Hematopoietic multipotent progenitor cell treated with erythropoietin and hydrocortisone succinate and interleukin-3 and kit ligand, for 4 days (in vitro differentiated cells): Measurements from ENCODE around the gene LBX2.

Experiments
- DNase-seq: peaks from one replicate; pipeline ENCODE4 v3.0.0-alpha.2; 2015

Gene LBX2, protein sequence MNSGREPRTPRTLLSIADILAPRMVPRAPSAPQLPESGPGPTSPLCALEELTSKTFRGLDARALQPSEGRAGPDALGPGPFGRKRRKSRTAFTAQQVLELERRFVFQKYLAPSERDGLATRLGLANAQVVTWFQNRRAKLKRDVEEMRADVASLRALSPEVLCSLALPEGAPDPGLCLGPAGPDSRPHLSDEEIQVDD

DNA sequence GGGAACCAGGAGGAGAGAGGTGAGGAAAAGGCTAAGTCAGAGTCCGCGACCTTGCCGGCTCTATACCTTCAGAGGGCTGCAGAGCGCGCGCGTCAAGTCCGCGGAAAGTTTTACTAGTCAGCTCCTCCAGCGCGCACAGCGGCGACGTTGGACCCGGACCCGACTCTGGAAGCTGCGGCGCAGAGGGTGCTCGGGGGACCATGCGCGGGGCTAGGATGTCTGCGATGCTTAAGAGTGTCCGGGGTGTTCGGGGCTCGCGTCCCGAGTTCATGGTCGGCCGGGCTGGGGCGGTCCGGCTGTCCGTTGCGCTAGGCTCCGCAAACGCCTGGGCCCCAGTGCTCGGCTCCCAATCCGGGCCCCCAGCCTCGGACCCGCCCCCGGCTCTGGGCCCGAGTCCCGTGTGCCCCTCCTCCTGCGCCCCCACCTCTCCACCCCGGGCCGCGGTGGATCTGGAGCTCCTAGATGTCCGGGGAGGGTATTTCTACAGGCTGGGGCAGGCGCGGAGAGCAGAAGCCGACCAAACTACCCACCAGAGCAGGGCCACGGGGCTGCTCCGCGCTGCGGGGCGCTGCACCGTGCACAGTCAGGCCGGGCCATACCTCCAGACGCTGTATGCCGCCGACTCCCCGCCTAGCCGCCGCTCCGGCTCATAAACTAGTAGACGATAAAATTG lies at the start of gene LBX2:
LBX2 (minus strand) TSS at position 337 of the 673 bp plus-strand sequence; CDS start at position 271, 66 bp downstream.
- peak; percentile 68 for DNase-seq

DNA sequence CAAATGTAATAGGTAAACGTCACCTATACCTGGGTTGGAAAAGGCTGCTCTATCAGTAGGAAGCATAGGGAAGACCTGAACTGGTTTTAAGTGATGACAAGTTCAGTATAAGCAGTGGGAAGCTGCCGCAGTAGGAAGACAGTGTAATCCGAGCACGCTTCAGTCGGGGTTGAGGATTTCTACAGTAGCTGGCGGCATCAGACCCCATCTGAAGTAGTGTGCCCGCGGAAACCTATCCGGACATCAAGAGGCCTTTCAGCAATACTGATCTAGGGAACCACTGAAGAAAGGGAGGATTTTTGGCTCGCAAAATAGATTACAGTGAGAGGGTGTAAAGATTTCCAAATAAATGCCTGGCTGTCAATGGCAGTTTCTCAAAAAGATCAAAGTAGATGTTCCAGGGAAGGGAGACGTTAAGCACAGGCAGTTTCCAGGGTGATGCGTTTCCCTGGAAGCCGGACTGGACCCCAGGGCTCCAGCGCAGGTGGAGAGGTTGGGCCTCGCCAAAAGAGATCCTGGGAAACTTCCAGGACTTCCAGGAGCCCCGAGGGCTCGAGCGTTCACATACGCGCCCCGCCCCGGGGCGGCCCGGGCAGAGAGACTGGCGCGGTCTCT lies 49.0 kb upstream of the LBX2 start:
- no peak for DNase-seq

DNA sequence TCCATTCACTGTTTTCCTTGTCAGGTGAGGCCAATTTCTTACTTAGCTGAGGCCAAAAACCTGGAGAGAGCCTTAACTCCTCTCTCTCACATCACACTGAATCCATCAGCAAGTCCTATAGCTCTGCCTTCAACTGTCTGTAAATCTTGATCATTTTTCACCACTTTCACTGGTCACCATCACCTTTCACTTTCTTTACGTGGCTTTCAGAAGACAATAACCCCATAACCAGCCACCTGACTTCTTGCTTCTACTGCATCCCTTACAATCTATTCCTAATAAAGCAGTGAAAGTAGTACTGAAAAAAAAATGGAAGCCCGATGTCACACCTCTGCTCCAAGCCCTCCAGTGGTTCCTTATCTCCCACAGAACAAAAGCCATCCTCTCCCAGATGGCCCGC lies 46.6 kb upstream of the LBX2 start:
- no peak for DNase-seq

DNA sequence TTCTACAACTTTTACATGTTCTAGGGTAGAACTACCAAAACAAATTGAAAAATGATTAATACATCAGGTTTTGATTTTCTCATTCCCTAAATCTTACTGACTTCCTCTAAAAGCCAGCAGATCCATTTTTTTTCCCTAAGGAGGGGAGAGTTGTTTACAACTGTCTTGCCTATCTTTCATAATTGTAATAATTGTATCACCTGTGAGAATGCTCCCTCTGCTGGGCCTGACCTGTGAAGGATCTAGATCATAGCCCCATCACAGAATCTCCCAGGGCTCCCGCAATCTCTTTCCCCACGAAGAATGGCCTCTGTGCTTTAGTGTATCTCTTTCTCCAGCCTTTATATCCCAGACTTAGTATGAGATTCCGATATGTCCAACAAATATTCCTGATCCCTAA lies 45.2 kb upstream of the LBX2 start:
- DNase-seq, result no peak

DNA sequence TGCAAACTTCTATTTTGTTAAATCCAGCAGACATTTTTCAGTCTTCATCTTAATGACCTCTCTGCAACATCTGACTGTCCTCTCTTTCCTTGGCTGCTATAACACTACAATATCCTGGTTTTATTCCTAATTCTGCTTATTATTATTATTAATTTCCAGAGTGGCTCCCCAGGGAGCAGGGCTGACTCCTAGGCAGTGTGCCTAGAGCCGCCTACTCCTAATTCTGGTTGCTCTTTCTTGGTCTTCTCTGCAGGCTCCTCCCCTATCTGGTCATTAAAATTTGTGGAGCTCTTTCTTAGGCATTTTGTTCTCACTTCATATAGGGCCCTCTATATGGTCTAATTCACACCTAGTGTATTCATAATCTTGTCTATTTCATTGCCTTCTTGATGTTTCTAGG lies 43.6 kb upstream of the LBX2 start:
- DNase-seq, result no peak

DNA sequence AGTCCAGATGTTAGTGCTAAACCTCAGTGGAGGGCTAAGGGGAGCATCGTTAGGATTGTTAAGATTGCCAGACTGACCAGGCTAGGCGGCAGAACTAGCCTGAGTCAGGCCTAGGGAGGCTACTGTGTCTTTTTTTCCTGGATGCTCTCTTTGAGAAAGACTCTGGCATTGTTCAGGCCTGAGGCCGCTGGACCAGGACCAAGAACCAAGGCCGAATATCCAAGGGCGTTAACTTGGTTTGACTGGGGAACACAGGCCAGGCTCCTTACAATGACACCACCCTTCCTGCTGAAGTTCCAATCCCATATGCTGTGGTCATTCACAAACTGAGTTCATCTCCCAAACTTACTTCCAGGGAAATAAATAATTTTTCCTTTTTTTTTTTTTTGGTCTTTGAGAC lies 40.9 kb upstream of the LBX2 start:
- DNase-seq, result no peak

DNA sequence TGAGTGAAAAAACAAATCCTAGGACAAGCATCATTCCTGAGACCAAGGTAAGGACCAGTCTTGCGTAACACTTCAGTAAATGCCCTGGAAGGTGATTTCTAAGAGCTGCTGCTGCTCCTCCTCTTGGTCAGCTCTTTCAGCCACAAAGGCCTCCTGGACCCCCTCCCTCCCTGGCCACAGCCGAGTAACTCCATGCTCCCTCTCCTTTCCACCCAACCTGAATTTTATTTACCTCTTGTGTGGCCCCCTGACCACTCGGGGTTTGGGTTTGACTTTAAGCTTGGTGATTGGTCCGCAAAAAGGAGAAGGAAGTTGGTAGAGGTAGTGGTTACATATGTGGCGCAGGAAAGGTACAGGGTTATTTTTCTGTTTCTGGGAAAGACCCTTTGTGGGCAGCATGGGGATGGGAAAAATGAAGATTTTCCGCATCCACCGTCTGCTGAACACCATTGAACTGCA lies 39.5 kb upstream of the LBX2 start:
- peak; percentile 35 for DNase-seq

DNA sequence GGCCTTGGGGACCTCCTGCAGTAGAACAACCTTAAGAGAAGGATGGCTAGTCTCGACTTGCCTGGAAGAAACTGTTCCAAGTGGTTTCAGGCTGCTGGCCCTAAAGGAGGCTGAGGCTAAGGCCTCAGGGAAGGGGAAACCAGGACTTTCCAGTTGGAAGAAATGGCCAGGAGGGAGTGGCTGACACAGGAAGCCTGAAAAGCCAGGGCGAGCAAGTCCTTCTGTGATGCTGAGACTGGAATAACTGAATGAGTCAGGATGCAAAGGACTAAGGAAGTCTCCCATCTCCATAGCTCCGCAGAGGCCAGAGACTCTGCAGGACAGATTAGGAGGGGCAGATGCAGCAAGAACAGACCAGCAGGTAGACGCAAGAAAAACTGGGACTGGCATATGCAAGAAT lies 37.7 kb upstream of the LBX2 start:
- no peak for DNase-seq

DNA sequence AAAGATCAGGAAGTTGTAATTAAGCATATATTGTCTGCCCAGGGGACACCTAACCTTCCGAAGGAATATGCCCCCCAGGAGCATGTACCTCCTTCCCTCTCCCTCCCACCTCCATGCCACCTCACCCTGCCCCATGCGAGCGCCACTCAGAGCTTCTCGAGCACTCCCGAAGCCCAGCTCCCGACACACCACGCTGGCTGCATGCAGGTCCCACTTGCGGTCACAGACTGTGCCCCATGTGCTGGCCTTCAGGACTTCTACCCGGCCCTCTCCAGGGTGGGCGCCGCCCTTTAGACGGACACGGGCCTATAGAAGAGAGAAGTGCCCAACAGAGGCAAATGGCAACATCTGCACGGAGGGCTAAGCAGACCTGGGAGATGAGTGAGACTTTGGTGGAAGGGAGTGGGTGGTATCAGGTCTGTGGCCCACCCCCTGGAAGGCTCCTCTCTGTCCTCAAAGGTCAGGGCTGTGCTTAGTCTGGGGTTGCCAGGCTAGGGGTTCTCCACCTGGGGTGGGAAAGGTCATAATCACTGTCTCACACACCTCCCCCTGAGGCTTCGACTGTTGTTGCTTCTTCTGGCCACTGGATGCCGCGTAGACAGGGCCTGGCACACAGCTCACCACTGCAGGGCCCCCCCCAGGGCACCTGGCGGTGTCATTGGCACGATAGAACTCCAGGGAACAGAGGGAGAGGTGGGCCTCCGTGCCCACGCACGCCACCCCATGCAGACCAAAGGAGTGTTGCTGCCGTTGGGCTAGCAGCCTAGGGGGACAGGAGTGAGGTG lies 37.0 kb upstream of the LBX2 start:
- DNase-seq, result no peak

DNA sequence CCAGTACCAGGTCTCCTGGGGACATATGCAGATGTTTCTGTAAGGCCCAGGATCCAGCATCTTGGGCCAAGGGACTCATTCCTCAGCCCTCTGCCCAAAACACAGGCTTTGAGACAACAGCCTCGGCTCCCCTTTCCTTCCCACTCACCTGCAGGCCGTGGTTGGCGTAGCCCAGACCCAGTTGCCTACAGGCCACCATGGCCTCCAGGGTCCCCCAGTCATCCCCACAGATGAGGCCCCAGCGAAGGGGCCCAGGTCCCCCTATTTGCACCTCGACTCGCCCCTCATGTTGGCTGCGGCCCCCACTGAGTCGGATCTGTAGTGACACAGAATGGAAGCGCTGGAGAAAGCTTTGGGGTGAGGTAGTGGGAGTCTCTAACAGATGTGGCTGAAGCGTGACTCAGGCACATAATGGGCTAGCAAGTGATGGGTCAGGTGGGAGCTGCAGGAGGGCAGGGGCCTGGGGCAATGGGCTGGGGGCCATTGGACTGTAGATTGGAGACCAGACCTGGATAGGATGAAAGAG lies 36.1 kb upstream of the LBX2 start:
- no peak for DNase-seq

DNA sequence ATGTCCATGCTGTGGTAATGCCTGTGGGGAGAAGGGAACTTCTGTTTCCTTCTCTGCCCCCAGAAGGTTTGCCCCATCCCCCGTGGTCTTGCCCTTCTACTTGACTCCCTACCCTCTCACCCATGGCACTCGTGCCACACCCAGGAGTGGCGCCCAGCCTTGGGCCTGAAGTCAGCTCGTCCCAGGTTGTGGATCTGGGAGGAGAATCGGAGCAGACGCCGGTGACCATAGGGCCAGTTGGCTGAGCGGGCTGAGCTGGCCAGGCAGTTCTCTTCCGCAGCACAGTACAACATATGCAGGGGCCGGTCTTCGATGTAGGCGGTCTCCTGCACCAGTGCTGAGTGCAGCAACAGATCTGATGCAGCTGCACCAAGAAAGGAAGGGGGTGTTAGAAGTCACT lies 35.0 kb upstream of the LBX2 start:
- DNase-seq, result no peak

DNA sequence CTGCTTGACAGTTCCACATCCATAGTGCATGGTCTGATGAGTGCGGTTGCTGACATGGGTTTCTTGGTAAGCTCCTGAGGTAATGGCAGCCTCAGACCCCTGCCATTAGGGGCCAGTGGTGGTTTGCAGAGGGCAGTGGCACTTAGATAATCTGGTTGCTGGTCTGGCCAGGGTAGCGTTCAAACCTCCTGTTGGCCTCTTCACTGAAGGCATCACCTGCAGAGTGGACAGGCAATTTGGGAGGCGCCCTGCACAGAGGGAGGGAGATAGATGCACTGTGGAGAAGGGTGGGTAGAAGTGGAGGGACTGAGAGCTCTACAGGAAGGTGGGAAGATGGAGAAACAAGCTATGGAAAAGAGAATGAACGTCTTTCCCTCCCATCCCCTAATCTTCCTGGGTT lies 34.1 kb upstream of the LBX2 start:
- DNase-seq, result no peak

DNA sequence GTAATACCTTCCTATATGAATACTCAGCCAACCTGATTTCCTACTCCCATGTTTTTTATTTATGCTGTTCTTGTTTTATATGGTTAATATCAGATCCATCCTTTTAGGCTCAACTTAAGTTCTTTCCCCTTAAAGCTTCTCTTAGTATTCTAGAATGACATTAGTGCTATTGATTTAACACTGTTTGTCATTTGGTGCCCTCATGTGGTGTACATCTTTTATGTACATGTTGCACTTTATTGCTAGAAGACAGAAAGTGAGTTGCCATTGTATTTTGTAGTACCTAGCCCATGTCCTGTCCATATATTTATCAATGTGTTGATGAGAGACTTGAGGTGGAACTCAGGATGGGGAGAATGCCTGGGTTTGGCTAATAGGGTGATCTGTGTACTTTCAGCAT lies 32.8 kb upstream of the LBX2 start:
- DNase-seq, result peak; percentile 85

DNA sequence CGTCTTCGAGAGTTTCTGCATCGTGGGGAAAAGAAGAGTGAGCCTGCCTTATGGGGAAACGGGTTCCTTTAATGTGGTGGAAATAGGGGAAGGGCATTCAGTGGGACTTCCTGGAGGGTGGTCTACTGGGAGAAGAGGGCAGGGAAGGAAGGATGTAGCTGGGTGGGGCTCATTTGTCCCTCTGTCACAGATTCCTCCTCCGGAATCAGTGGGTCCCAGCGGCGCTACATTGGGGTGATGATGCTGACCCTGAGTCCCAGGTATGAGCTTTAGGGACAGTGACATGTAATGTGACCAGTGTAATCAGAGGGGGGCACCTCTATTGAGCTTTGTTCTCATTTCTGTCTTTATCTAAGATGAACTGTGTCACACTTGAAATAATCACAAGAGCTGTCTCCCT lies 32.3 kb upstream of the LBX2 start:
- DNase-seq, result no peak

DNA sequence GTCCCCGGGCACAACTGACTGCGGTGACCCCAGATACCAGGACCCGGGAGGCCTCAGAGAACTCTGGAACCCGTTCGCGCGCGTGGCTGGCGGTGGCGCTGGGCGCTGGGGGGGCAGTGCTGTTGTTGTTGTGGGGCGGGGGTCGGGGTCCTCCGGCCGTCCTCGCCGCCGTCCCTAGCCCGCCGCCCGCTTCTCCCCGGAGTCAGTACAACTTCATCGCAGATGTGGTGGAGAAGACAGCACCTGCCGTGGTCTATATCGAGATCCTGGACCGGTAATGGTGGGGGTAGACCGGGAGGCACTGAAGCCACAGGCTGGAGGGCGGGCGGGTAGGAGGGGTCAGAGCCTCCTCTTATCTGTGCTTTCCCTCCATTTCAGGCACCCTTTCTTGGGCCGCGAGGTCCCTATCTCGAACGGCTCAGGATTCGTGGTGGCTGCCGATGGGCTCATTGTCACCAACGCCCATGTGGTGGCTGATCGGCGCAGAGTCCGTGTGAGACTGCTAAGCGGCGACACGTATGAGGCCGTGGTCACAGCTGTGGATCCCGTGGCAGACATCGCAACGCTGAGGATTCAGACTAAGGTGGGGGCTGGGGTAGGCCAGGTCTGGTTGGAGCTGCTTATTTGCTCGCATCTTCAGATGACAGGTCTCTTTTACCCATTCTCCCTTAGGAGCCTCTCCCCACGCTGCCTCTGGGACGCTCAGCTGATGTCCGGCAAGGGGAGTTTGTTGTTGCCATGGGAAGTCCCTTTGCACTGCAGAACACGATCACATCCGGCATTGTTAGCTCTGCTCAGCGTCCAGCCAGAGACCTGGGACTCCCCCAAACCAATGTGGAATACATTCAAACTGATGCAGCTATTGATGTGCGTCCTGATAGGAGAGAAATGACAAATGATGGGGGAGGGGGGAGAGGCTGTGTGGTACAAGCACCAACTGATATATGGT lies 31.1 kb upstream of the LBX2 start:
- peak; percentile 98 for DNase-seq

DNA sequence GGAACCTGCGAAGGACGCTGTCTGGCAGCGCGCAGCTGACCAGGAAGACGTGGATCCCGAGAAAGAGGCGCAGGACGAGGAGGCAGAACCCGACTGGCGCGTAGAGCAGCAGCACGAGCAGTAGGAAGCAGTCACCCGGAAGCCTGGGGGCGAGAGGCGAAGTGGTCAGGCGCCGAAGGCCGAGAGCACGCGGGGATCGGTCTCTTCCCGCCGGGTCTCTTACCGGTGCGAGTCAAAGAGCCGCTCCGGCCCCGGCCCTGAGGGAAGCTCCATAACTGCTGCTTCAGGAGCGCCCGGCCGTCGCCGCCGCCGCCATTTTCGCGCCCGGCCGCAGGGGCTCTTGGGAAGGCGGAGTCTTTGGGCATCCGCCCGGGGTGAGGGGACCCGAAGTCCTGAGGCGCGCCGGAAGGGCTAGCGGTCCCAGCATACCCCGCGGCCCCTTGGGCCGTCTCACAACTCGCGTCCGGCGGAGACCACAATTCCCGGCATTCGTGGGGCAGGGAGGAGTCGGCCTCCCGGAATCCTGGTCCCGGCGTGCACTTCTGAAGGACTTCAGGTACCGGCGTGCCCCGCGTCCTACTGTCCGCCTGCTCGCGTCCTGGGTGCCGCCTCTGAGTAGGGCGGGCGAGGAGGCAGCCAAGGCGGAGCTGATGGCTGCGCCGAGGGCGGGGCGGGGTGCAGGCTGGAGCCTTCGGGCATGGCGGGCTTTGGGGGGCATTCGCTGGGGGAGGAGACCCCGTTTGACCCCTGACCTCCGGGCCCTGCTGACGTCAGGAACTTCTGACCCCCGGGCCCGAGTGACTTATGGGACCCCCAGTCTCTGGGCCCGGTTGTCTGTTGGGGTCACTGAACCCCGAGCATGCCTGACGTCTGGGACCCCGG lies 30.2 kb upstream of the LBX2 start, which contains the start of the genes AUP1 and HTRA2:
AUP1 (minus strand) TSS at position 350 of the 882 bp plus-strand sequence; CDS start at position 273, 77 bp downstream.
HTRA2 (plus strand) TSS at position 577 of the 882 bp plus-strand sequence; CDS start at position 651, 74 bp downstream.
- peak; percentile 100 for DNase-seq

DNA sequence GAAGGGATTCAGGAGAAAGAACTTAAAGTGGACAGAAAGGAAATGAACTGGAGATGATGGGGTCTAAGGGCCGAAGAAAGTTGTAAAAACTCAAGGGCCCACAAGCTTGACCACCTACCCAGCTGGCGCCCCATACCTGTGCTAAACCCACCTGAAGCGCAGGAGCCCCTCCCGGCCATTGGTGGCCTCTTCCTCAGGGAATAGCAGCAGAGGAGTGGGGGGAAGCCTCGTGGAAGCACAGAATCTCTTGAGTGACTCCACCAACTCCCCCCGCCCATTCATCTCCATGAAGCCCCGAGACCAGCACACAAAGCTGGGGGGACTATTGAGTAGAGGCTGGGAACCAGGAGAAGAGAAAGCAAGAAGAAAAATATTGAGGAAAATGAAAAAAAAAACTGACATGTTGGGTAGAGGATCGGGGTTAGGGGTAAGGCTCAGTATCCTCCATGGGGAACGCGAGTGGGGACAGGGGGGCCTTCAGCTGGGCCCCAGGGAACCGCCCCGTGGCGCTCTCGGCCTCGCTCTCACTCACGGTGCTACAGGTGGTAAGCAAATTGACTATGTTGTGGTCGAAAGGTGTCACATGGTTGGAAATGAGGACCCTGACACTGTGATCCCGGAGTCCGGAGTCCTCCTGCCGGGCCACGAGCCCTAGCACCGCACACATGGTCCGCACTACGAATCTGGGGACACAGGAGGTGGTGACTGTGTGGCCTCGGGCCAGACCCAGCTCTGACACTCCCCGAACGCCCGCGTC lies 29.4 kb upstream of the LBX2 start:
- DNase-seq, result no peak

DNA sequence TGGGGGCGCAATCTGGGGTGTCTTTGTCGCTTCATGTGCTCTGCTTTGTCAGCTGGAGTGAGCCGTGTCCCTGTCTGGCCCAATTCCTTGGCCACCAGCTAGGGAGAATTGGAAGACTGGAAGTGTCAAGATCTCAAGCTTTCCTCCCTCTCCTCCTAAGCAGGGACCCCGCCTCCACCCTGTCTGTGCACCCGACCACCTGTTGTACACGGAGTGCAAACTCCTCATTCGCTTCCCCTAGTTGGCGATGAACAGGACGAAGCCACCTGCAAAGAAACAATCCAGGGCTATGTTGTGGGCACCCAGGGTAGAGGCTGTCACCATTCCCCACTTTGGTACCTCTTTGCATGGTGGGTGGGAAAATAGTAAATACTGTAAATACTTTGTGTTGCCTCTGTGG lies 28.3 kb upstream of the LBX2 start:
- DNase-seq, result no peak

DNA sequence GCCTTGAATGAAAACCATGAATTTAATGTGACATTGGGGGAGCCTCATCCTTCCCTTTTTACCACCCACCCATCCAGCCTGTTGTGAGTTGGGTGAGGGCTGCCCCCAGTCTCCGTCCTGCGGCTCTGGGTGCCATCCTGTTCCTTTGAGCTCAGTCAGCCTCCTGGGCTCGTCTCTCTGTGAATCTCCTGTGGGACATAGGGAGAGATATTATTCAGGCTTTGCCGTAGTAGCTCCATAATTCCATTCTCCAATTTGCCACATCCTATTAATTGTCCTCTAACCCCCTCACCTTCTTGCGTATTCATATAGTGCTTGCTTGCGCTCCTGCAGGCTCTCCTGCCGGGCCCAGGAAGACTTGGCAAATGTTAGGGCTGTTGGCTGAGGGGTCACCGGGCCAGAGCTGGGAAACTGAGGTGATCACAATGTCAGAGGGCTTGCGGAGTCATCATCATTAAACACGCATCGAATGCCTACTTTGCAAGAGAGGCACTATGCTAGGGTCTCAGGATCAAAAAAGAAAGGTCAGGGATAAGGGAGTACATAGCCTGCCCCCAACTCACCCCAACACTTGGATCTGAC lies 27.3 kb upstream of the LBX2 start:
- no peak for DNase-seq
